ENCODE data around the gene GOLPH3L.
"Not testable (repeated sequence)": the region's sequence is repeated elsewhere in the genome, so short reads cannot be mapped to it uniquely, and the experiment has no call there.

Gene GOLPH3L

DNA sequence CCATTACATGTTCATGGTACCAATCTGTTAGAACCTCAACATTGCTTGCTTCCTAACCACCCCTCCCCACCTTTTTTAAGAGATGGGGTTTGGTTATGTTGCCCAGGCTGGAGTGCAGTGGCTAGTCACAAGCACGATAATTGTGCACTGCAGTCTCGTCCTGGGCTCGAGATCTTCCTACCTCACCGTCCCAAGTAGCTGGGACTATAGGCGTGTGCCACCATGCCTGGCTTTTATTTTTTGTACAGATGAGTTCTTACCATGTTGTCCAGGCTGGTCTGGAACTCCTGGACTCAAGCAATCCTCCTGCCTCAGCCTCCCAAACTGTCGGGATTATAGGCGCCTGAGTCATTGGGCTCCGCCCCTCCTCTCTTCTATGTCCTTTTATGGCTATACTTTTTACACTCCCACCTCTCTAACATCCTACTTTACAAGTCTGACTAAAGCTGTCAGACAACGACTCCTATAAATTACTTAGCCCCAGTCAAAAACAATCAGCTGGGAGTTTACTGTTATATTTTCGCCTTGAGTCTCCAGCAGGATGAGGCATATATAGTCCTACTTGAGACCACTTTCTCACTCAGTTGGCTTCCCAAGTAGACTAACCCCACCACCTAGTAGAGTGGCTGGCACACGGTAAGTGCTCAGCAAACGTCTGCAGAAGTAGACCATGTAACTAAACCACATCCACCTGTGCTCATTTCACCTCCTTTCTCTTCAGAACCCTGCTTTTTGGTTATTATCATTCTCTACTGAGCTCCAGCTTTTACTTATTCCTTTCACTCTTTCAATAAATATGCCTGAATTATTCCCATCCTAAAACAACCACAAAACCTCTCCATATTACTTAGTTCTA, 81.4 kb downstream of the GOLPH3L start:
- peak in 2 of 3 donors; percentile 29 to 30 for DNase-seq

DNA sequence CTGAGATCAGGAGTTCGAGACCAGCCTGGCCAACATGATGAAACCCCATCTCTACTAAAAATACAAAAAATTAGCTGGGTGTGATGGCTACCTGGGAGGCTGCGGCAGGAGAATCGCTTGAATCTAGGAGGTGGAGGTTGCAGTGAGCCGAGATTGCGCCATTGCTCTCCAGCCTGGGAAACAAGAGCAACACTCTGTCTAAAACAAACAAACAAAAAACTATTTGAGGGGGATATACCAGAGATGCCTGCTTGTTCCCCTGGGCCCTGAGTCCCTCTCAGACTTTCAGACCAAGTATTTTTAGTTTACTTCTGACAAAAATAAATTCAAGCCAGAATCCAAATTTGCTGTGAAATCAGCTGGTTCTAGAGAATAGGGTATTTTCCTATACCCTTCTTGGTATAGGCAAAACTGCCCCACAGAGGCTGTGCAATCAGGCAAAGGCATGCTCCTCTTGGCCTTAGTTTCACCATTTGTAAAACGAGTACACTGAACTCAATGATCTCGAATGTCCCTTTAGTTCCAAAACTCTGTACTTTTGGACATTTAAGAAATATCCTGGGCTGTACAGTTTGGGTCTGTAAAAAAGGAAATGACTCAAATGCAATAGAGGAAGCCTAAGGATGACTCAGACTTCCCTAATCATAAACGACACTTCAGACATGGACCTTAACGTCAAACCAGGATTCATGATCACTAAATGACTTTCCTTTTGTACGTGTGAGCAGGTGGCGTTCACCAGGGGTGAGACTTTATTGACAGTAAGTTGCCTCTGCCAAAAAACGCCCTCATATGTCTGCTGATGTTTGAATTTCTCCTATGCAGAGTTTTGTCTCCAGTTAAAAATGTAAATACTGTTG, 83.7 kb downstream of the GOLPH3L start:
- peak; percentile 85 to 98 (median 96) for DNase-seq

DNA sequence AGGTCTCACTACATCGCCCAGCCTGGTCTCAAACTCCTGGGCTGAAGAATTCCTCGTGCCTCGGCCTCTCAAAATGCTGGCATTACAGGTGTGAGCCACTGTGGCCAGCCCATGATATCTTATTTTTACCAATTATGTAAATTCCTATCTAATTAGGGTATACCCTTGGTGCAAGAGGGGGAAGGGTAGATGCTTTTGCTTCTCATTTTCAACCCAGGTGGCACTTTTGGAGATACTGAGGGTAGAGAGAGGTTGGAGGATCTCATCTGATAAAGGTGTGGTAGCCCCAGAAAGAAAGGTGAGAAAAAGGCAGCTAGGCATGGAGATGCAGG, 85.0 kb downstream of the GOLPH3L start:
- DNase-seq, result no peak

DNA sequence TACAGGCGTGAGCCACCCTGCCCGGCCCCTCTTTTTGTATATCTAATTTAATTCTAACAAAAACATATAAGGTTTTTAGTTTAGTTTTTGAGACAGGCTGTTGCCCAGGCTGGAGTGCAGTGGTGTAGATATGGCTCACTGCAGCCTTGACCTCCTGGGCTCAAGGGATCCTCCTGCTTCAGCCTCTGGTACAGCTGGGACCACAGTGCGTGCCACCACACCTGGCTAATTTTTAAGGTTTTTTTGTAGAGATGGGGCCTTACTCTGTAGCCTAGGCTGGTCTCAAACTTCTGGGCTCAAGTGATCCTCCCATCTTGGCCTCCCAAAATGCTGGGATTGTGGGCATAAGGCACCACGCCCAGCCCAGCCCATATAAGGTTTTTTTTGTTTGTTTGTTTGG, 86.4 kb downstream of the GOLPH3L start:
- no peak for DNase-seq

DNA sequence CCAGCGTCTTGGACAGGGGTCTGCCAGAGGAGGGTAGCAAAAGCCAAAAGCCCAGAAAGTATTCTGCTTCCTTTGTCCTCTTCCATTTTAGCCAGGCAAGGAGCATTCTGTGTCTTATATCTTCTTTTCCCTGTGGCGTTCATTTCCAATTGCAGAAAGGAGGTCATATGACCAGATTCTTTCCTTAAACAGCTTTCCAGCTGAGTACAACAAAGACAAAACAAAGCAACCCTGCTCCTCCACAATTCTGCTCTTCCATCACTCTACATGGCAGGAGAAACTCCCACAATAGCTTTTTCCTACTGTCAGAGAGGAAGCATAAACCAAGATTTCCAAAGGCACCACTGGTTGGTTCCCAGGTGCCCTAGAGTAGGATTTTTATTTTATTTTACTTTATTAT, 87.2 kb downstream of the GOLPH3L start:
- no peak for DNase-seq

DNA sequence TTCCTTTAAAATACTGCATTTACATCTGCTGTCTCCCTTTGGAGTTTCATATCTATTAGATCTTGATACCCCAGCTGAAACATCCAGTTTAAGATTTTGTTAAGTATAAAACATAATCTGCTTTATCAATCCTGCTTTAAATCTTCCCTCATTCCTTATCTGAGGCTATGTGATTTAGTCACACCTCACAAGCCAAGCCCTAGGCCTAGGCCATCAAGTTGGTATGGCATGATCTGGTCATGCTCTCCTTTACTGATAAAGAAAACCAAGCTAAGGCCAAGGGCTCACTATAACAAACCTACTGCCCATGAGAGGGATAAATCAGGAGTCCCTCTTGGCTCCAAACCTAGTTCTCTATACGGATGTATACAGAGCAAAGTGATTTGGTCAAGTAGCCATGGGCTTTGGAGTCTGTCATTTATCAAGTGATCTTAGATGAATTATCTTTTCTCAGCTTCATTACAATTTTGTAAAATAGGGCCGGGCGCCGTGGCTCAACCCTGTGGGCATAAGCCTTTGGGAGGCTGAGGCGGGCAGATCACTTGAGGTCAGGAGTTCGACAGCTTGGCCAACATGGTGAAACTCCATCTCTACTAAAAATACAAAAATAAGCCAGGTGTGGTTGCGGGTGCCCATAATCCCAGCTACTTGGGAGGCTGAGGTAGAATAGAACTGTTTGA, 90.4 kb downstream of the GOLPH3L start:
- DNase-seq, result no peak

DNA sequence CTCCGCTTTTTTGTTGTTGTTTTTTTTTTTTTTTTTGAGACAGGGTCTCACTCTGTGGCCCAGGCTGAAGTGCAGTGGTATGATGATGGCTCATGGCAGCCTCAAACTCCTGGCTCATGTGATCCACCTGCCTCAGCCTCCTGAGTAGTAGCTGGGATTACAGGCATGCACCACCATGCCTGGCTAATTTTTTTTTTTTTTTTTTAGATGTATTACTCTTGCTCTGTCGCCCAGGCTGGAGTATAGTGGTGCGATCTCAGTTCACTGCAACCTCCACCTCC, 91.6 kb downstream of the GOLPH3L start:
- DNase-seq, result not testable (repeated sequence)

DNA sequence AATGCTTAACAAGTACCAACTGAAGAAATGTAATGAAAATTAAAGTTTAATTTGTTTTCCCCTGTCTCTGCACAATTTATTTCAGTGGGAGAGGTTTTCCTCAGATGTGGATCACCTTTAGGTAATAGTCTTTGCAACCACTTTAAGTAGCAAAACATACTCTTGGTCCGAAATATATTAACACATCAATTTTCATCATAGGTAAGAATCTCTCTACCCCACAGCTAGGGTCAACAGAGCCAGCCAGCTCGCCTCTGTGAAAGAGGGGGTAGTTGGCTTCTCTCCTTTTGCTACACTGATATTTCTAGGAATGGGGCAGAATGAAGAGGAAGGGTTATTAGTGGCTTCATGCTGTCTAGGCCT, 92.7 kb downstream of the GOLPH3L start:
- DNase-seq, result no peak

DNA sequence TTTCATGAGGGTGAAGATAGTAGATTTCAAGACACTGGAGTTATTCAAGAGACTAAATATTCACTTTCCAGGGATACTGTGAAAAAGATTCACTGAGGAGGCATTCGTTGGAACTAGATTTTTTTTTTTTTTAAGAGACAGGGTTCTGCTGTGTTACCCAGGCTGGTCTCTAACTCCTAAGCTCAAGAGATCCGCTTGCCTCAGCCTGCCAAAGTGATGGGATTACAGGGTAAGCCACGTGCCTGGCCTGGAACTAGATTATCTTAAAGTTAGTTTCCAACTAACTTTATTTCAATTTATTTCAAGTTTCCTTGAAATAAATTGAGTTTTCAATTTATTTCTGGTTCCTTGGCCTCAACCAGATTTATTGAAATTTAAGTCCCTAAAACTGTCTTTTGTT, 93.2 kb downstream of the GOLPH3L start:
- DNase-seq, result no peak

DNA sequence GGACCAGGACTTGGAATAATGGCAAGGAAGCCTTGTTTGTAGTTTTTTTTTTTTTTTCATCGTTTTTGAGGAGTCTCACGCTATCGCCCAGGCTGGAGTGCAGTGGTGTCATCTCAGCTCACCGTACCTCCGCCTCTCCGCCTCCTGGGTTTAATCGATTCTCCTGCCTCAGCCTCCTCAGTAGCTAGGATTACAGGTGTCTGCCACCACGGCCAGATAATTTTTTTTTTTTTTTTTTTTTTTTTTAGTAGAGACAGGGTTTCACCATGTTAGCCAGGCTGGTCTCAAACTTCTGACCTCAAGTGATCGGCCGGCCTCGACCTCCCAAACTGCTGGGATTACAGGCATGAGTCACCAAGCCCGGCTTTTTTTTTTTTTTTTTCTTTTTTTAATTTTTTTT, 94.6 kb downstream of the GOLPH3L start:
- DNase-seq, result not testable (repeated sequence)

DNA sequence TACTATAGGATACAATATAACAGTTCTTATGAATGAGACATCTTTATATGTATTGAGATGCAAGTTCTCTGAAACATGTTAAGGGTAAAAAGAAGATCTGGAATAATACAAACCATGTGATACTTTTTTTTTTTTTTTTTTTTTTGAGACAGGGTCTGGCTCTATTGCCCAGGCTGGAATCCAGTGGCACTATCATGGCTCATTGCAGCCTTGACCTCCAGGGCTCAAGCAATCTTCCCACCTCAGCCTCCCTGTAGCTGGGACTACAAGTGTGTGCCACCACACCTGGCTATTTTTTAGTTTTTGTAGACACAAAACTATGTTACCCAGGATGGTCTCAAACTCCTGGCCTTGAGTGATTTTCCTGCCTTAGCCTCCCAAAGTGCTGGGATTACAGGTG, 95.4 kb downstream of the GOLPH3L start:
- DNase-seq, result no peak

DNA sequence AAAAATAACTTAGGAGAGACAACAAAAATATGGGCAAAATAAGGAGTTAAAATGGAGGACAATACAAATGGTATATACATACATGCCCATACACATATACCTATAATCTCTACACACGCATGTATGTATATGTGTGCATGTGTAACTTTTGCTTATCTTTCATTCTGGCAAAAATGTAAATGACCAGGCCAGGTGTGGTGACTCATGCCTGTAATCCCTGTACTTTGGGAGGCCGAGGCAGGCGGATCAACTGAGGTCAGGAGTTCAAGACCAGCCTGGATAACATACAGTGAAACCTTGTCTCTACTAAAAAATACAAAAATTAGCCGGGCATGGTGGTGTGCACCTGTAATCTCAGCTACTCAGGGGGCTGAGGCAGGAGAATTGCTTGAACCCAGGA, 98.6 kb downstream of the GOLPH3L start:
- DNase-seq, result not testable (repeated sequence)

DNA sequence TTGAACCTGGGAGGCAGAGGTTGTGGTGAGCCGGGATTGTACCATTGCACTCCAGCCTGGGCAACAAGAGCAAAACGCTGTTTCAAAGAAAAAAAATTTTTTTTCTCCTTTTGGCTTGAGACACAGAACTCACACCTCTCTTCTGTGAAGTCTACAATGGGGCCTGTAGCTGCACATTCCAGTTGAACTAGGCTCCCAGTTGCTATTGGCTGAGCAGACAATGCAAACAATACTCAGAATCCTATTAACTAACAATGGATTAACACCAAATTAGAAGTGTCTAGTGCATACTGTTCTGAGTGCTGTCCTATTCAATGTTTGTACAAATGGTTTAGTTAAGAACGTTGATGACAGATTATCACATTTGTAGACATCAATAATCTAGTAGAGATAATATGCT, 100.0 kb downstream of the GOLPH3L start:
- no peak for DNase-seq
